H1 (cell line): ENCODE measurements around the gene GH1. TPM values are rescaled to one million over a fixed set of nuclear protein-coding genes. Genes with fewer than 3 reads are reported as not detected.

Source experiments
- CTCF ChIA-PET: fragments of 300-600 bp; sonication (Branson Sonifier 250); formaldehyde crosslinking; loops from one replicate; lab custom pipeline; 2021; ENCODE audit not compliant: partially characterized antibody; lab: Charles Lee
- POLR2A ChIA-PET: fragments of 300-600 bp; sonication (Branson Sonifier 250); formaldehyde crosslinking; loops from one replicate; lab custom pipeline; 2021; ENCODE audit warnings: inconsistent platforms; ENCODE audit not compliant: partially characterized antibody; lab: Charles Lee
- DNase-seq, 2 experiments: peaks; one replicate each; pipeline versions ENCODE4 v3.0.0 to v3.0.0-alpha.2; 2010 to 2022; ENCODE audit warnings: low spot score in 2 of 2, low read depth in 1 of 2, mixed read lengths in 1 of 2
- FAIRE-seq: peaks from 2 replicates; lab custom pipeline; 2011; peaks lifted over from hg19 to GRCh38; lab: Jason Lieb, UNC
- H2AFZ ChIP-seq: 2 replicates; pipeline ENCODE4 v1.8.1; 2012; ENCODE audit warnings: low read length, inconsistent platforms
- H2AK5ac ChIP-seq: 2 replicates; pipeline ENCODE4 v1.6.1; 2013; ENCODE audit warnings: low read depth, low read length
- H2BK120ac ChIP-seq: replicated peaks from 2 replicates; pipeline ENCODE3; 2013; ENCODE audit warnings: low read depth, low read length, inconsistent platforms
- H2BK12ac ChIP-seq: 2 replicates; pipeline ENCODE4 v1.6.1; 2013; ENCODE audit warnings: low read depth, low read length
- H2BK15ac ChIP-seq: 2 replicates; pipeline ENCODE4 v1.6.1; 2013; ENCODE audit warnings: low read length
- H2BK20ac ChIP-seq: 2 replicates; pipeline ENCODE4 v1.6.1; 2013; ENCODE audit warnings: low read length
- H2BK5ac ChIP-seq: 2 replicates; pipeline ENCODE4 v1.6.1; 2013; ENCODE audit warnings: low read depth, low read length
- H3K14ac ChIP-seq: 2 replicates; pipeline ENCODE4 v1.6.1; 2013; ENCODE audit warnings: inconsistent platforms; ENCODE audit not compliant: insufficient read length
- H3K18ac ChIP-seq: 2 replicates; pipeline ENCODE4 v1.6.1; 2013; ENCODE audit warnings: low read length; ENCODE audit errors: extremely low read depth
- H3K23ac ChIP-seq: 2 replicates; pipeline ENCODE4 v1.6.1; 2013; ENCODE audit warnings: inconsistent platforms; ENCODE audit not compliant: insufficient read length
- H3K23me2 ChIP-seq: 2 replicates; pipeline ENCODE4 v1.6.1; 2013; ENCODE audit warnings: low read depth, low read length
- H3K27ac ChIP-seq: 2 replicates; pipeline ENCODE4 v1.6.1; 2011; ENCODE audit warnings: low read depth, low read length, inconsistent platforms
- H3K27me3 ChIP-seq, 4 experiments: replicated peaks in 1 of 4; 1 replicate in 1 of 4; 2 replicates in 3 of 4; pipeline versions ENCODE4 v1.6.1 to v1.8.1; 2011 to 2013; ENCODE audit warnings: low read length in 3 of 4, mild to moderate bottlenecking in 3 of 4, inconsistent platforms in 2 of 4, mixed read lengths in 2 of 4, moderate library complexity in 1 of 4; ENCODE audit not compliant: control insufficient read depth in 3 of 4, insufficient read depth in 3 of 4; ENCODE audit errors: extremely low read depth in 1 of 4
- H3K36me3 ChIP-seq, 4 experiments: 2 replicates each; pipeline versions ENCODE4 v1.6.1 to v1.8.1; 2011 to 2013; ENCODE audit warnings: mild to moderate bottlenecking in 4 of 4, low read length in 3 of 4, moderate library complexity in 2 of 4, control low read depth in 1 of 4, inconsistent platforms in 1 of 4; ENCODE audit not compliant: insufficient read depth in 4 of 4, control insufficient read depth in 2 of 4
- H3K4ac ChIP-seq: replicated peaks from 2 replicates; pipeline ENCODE3; 2013; ENCODE audit warnings: low read length, low read depth, mixed read lengths, inconsistent platforms; ENCODE audit not compliant: insufficient read length
- H3K4me1 ChIP-seq, 4 experiments: replicated peaks in 1 of 4; 1 replicate in 1 of 4; 2 replicates in 3 of 4; pipeline versions ENCODE4 v1.6.1 to v1.8.1; 2011 to 2013; ENCODE audit warnings: low read length in 3 of 4, inconsistent platforms in 2 of 4, mixed read lengths in 1 of 4; ENCODE audit not compliant: insufficient read depth in 4 of 4, control insufficient read depth in 3 of 4
- H3K4me2 ChIP-seq, 2 experiments: 2 replicates each; pipeline versions ENCODE4 v1.6.1 to v1.8.1; 2011 to 2013; ENCODE audit warnings: low read depth in 2 of 2, low read length in 2 of 2, control low read depth in 1 of 2, inconsistent platforms in 1 of 2, mild to moderate bottlenecking in 1 of 2; ENCODE audit not compliant: insufficient read depth in 1 of 2
- H3K4me3 ChIP-seq, 4 experiments: fragments of 200-600, 300-600 bp in 1 of 4; sonication (generic), shearing (Covaris generic), sonication (Bioruptor Twin) in 1 of 4; 2 replicates each; pipeline versions ENCODE4 v1.5.1 to v1.8.1; 2011 to 2016; ENCODE audit warnings: low read length in 4 of 4, low read depth in 3 of 4, control low read depth in 2 of 4, inconsistent platforms in 2 of 4, mild to moderate bottlenecking in 2 of 4, mixed read lengths in 1 of 4, moderate library complexity in 1 of 4; ENCODE audit not compliant: insufficient read depth in 2 of 4; ENCODE audit errors: extremely low read depth in 1 of 4
- H3K56ac ChIP-seq: replicated peaks from 2 replicates; pipeline ENCODE3; 2013; ENCODE audit warnings: low read depth, mild to moderate bottlenecking, mixed read lengths, low read length, inconsistent platforms; ENCODE audit not compliant: insufficient read length
- H3K79me1 ChIP-seq: 2 replicates; pipeline ENCODE4 v1.6.1; 2013; ENCODE audit warnings: low read depth, low read length, control low read depth
- H3K79me2 ChIP-seq, 2 experiments: 2 replicates each; pipeline versions ENCODE4 v1.6.1 to v1.8.1; 2012 to 2013; ENCODE audit warnings: low read length in 2 of 2, mild to moderate bottlenecking in 2 of 2, inconsistent platforms in 1 of 2; ENCODE audit not compliant: insufficient read depth in 2 of 2, control insufficient read depth in 1 of 2
- H3K9ac ChIP-seq, 4 experiments: replicated peaks in 1 of 4; 1 replicate in 1 of 4; 2 replicates in 3 of 4; pipeline versions ENCODE4 v1.6.1 to v1.8.1; 2011 to 2013; ENCODE audit warnings: low read depth in 3 of 4, low read length in 3 of 4, control low read depth in 2 of 4, mild to moderate bottlenecking in 2 of 4, moderate library complexity in 2 of 4, inconsistent platforms in 1 of 4; ENCODE audit errors: extremely low read depth in 1 of 4
- H3K9me3 ChIP-seq, 2 experiments: 2 replicates each; pipeline versions ENCODE4 v1.6.1 to v1.8.1; 2012 to 2013; ENCODE audit warnings: mild to moderate bottlenecking in 2 of 2, moderate library complexity in 2 of 2, control low read depth in 1 of 2, inconsistent platforms in 1 of 2, low read depth in 1 of 2, low read length in 1 of 2, mixed read lengths in 1 of 2; ENCODE audit not compliant: insufficient read depth in 2 of 2
- H4K20me1 ChIP-seq, 2 experiments: replicated peaks in 1 of 2; 2 replicates each; pipeline versions ENCODE3 to v1.8.1; 2011 to 2013; ENCODE audit warnings: inconsistent platforms in 2 of 2, low read length in 2 of 2, mild to moderate bottlenecking in 1 of 2; ENCODE audit not compliant: insufficient read depth in 2 of 2, control insufficient read depth in 1 of 2
- H4K5ac ChIP-seq: 2 replicates; pipeline ENCODE4 v1.6.1; 2013; ENCODE audit warnings: low read length, low read depth, mixed read lengths, inconsistent platforms; ENCODE audit not compliant: insufficient read length
- H4K8ac ChIP-seq: 2 replicates; pipeline ENCODE4 v1.8.0; 2013; ENCODE audit warnings: mild to moderate bottlenecking, moderate library complexity, low read length, inconsistent platforms; ENCODE audit not compliant: insufficient read depth; ENCODE audit errors: extremely low read depth
- H4K91ac ChIP-seq: replicated peaks from 2 replicates; pipeline ENCODE3; 2013; ENCODE audit warnings: low read length, mixed read lengths, inconsistent platforms; ENCODE audit not compliant: insufficient read length
- CEBPB ChIP-seq: IDR thresholded peaks from 2 replicates; pipeline ENCODE4 v1.6.1; 2012; ENCODE audit warnings: low read depth, low read length
- CREB1 ChIP-seq: IDR thresholded peaks from 2 replicates; pipeline ENCODE4 v1.6.1; 2012; ENCODE audit warnings: inconsistent platforms
- EGR1 ChIP-seq: IDR thresholded peaks from 2 replicates; pipeline ENCODE4 v1.6.1; 2011; ENCODE audit warnings: low read depth, low read length, borderline replicate concordance
- FOSL1 ChIP-seq: IDR thresholded peaks from 2 replicates; pipeline ENCODE4 v1.6.1; 2011; ENCODE audit warnings: mild to moderate bottlenecking, low read depth, low read length, moderate library complexity; ENCODE audit not compliant: insufficient read depth
- HDAC6 ChIP-seq: IDR thresholded peaks from one replicate; pipeline ENCODE4 v1.7.1; 2012; ENCODE audit warnings: low read depth, mild to moderate bottlenecking, inconsistent platforms, low read length, moderate library complexity
- KDM4A ChIP-seq: IDR thresholded peaks from one replicate; pipeline ENCODE4 v1.7.1; 2012; ENCODE audit warnings: low read depth, mild to moderate bottlenecking, moderate library complexity, low read length, inconsistent platforms; ENCODE audit not compliant: severe bottlenecking
- MAFK ChIP-seq: IDR thresholded peaks from 2 replicates; pipeline ENCODE4 v1.6.1; 2012; ENCODE audit warnings: low read depth, mild to moderate bottlenecking, improper control_type of control experiment, low read length
- NANOG ChIP-seq: IDR thresholded peaks from 2 replicates; pipeline ENCODE4 v1.6.1; 2011; ENCODE audit warnings: low read length, low read depth, mild to moderate bottlenecking, inconsistent platforms; ENCODE audit not compliant: insufficient read depth, poor library complexity, severe bottlenecking
- PHF8 ChIP-seq: fragments of 200-600 bp; sonication (generic); conservative IDR thresholded peaks from 2 replicates; pipeline ENCODE4 v1.7.1; 2012; ENCODE audit warnings: low read depth, mild to moderate bottlenecking, inconsistent platforms, low read length, moderate library complexity
- SIN3A ChIP-seq, 2 experiments: IDR thresholded peaks in 1 of 2; conservative IDR thresholded peaks in 1 of 2; 2 replicates each; pipeline ENCODE4 v1.6.1; 2011 to 2012; ENCODE audit warnings: low read length in 2 of 2, improper control_type of control experiment in 1 of 2, low read depth in 1 of 2, mild to moderate bottlenecking in 1 of 2
- SIX5 ChIP-seq: IDR thresholded peaks from 2 replicates; pipeline ENCODE4 v1.6.1; 2011; ENCODE audit warnings: mild to moderate bottlenecking, low read depth, low read length
- SP1 ChIP-seq: IDR thresholded peaks from 2 replicates; pipeline ENCODE4 v1.6.1; 2011; ENCODE audit warnings: low read depth, low read length
- SRF ChIP-seq: IDR thresholded peaks from 2 replicates; pipeline ENCODE4 v1.6.1; 2011; ENCODE audit warnings: mild to moderate bottlenecking, low read depth, low read length, moderate library complexity
- TEAD4 ChIP-seq: IDR thresholded peaks from 2 replicates; pipeline ENCODE4 v1.6.1; 2012; ENCODE audit warnings: low read depth, low read length, inconsistent platforms, mixed read lengths
- WGBS, 2 experiments: shearing (Covaris generic) in 1 of 2; methylation state at CpG; one replicate each; pipeline versions ENCODE4 v1.1.6 to v1.1.7; 2013 to 2015; ENCODE audit warnings: low lambda C conversion rate in 2 of 2, mixed read lengths in 2 of 2, inconsistent platforms in 1 of 2, low coverage in 1 of 2, missing lambda C conversion rate in 1 of 2; ENCODE audit not compliant: insufficient replicate concordance in 2 of 2, insufficient coverage in 1 of 2, insufficient read length in 1 of 2; ENCODE audit errors: extremely low coverage in 1 of 2, missing lambda C conversion rate in 1 of 2; 5-methylcytosine and 5-hydroxymethylcytosine counted together
- polyA plus RNA-seq, 7 experiments: library from polyadenylated mRNA; depleted of rRNA in 3 of 7; stranded (reverse) in 5 of 7; unstranded in 2 of 7; fragments of >200 nt in 5 of 7; fragments of 200-250 nt in 2 of 7; gene quantifications; 1 replicate in 5 of 7; 2 replicates in 1 of 7; 4 replicates in 1 of 7; pipeline versions ENCODE4 v1.2.1 to v1.2.3, GENCODE V29; 2011 to 2013; ENCODE audit warnings: missing spikeins in 2 of 7, mixed read lengths in 2 of 7
- total RNA-seq: library from RNA; stranded (reverse); fragmentation: NEBNext Ultra II Directional; extraction: Animal tissue kit (Norgen Biotek cat#: 25700); gene quantifications from 2 replicates; pipeline ENCODE4 v1.2.1, GENCODE V29; 2021
- TF ChIP-seq, protein P1 (sequence below): IDR thresholded peaks from 2 replicates; pipeline ENCODE4 v1.6.1; 2012; ENCODE audit warnings: inconsistent platforms

The GH1 gene
- total and polyA plus RNA-seq, 2 of the 8 experiments (the other 6 are each of a cell fraction or from before 2014, with no cell fraction given) = 0.41 TPM; not detected in 1

DNA sequence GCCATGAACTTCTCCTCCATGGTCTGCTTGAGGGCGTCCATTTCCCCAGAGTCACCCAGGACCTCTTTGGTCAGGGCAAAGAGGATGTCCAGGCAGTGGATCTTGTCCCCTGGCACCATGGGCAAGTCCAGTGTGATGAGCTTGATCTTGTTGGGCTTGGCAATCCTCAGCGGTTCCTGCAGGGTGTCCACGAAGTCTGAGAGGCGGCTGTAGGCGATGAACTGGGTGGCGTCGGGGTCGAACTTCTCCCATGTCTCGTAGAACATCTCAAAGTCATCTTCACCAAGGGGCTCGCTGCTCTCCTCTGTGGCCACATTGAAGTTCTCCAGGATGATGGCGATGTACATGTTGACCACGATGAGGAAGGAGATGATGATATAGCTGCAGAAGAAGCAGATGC is 22.5 kb upstream of the GH1 start:
- Histone ChIP-seq H2BK120ac (no peak overlapping the region), H3K23ac (no peak overlapping the region), H4K5ac (no peak overlapping the region), H2AFZ (no peak overlapping the region), H3K14ac (no peak overlapping the region), H3K36me3 (peaks cover 0 to 21% (median 1%) of the 10 kb centered on the region in 4 experiments; a peak in 4 of 8 replicates), H3K4me3 (no peak overlapping the region), H3K23me2 (no peaks in the 10 kb centered on the region), H3K4me1 (peaks cover 0 to 2% (median 0%) of the 10 kb centered on the region in 4 experiments; a peak in 2 of 7 replicates), H2BK12ac (no peak overlapping the region), H4K20me1 (peaks cover 0 to 5% of the 10 kb centered on the region in 2 experiments), H2BK15ac (no peak overlapping the region), H4K8ac (no peak overlapping the region), H3K79me2 (no peaks in the 10 kb centered on the region), H4K91ac (no peak overlapping the region), H3K9me3 (no peaks in the 10 kb centered on the region), H2BK20ac (no peak overlapping the region), H3K27me3 (no peaks in the 10 kb centered on the region), H3K27ac (no peak overlapping the region), H3K4me2 (no peak overlapping the region), H2BK5ac (no peak overlapping the region), H2AK5ac (no peak overlapping the region), H3K4ac (no peak overlapping the region), H3K9ac (no peak overlapping the region), H3K18ac (no peak overlapping the region), H3K79me1 (no peaks in the 10 kb centered on the region), H3K56ac (no peak overlapping the region)
- 89% methylated on average over 12 of the region's 12 CpGs; no CpG with 5 or more reads in 1 of the 2 experiments for WGBS, 2 experiments
- ChIA-PET POLR2A (no interaction called here), CTCF (interaction anchor here (0.5 to 6.1 kb wide), 10 partner anchors 10 to 122 kb away, joined by 3 to 64 read pairs (median 6); partner anchors contain the start of genes CD79B, CSHL1 and GH1)
- no peak for DNase-seq
- no peak for FAIRE-seq
- TF ChIP-seq SRF (no peak), KDM4A (no peak), SIN3A (conservative IDR thresholded peaks at IDR 0.05 in 1 of 2, IDR thresholded peaks at IDR 0.05 in 1 of 2; ENCODE audit: low read depth in 1 of 2, low read length in 2 of 2) (no peak), NANOG (no peak), TEAD4 (no peak), PHF8 (no peak), EGR1 (no peak), CEBPB (no peak), FOSL1 (no peak), HDAC6 (no peak), MAFK (no peak), SIX5 (no peak), SP1 (no peak), CREB1 (no peak)
- TF ChIP-seq, protein P1, sequence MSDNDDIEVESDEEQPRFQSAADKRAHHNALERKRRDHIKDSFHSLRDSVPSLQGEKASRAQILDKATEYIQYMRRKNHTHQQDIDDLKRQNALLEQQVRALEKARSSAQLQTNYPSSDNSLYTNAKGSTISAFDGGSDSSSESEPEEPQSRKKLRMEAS = no peak
